HT-29 (cell line): ENCODE measurements around the gene ZNF423. TPM values are rescaled to one million over a fixed set of nuclear protein-coding genes. Genes with fewer than 3 reads are reported as not detected.

Source experiments
- DNase-seq: peaks from one replicate; pipeline ENCODE4 v3.0.0-alpha.2; 2015; ENCODE audit warnings: low spot score
- total RNA-seq: library from RNA; depleted of rRNA; stranded (reverse); fragments of >200 nt; shearing (Covaris generic); gene quantifications from 2 replicates; pipeline ENCODE4 v1.2.3, GENCODE V29; 2014

Gene ZNF423
- total RNA-seq, 1 experiment from 2014 or later = not detected

DNA sequence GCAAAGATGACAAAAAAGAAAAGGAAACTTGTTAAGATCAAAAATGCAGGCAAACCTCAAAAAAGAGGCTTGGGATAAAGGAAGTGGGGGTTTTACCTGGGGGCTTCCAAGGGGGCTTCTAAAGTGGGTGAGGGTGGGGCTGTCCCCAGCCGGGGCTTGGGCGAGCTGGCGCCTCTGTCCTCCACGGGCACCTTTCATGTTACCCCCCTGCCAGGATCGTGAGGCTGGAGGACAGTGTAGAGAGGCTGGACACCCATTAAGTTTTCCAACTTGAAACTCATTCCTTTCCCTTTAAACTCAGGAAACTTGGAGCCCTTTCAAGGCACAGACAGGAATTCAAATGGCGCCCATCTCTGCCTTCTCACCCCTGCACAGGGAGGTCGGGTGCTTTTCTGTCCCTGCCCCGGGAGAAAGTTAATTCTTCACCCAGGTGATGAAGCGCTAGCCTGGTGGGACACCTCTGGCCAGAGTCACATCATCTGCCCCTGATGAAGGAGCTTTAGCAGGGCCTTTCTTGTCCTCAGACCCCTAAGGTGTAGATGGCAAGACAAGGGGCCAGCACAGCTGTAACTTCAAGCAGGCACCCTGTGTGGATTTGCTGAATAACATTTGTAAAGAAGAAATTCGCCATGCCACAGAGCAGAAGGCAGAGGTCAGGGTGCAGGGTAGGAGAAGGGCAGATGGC is 395.0 kb downstream of the ZNF423 start:
- DNase-seq = no peak

DNA sequence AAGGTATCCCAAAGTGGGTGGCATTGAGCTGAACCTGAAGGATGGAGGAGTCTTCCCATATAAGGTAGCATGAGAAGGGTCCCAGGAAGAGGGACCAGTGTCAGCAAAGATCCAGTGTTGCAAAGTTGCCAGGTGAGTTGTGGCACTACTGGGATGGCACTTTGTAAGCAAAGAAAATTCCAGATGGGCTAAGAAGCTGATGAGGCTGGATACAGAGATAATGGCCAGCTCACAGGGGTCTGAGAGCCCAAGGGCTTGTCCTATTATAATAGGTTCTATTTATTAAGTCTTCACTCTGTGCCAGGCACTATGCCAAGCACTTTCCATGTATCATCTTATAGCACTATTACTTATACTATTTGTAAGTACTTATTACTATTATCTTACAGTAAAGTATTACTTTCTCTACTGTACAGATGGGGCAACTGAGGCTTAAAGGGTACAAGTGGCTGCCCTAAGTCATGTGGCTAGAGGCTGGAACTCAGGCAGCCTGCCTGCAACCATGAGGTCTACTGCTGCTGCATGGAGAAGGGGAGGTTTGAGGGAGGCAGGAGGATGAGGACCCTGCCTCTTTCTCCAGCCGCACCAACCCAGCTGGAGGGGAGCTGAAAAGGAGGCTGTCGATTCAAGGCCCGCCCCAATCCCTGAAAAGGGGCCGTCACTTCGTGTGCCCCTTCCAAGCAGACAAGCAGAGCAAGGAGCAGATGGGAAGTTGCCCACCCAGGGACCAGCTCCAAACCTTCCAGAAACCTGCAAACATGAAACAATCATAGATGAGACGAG is 395.8 kb downstream of the ZNF423 start:
- no peak for DNase-seq

DNA sequence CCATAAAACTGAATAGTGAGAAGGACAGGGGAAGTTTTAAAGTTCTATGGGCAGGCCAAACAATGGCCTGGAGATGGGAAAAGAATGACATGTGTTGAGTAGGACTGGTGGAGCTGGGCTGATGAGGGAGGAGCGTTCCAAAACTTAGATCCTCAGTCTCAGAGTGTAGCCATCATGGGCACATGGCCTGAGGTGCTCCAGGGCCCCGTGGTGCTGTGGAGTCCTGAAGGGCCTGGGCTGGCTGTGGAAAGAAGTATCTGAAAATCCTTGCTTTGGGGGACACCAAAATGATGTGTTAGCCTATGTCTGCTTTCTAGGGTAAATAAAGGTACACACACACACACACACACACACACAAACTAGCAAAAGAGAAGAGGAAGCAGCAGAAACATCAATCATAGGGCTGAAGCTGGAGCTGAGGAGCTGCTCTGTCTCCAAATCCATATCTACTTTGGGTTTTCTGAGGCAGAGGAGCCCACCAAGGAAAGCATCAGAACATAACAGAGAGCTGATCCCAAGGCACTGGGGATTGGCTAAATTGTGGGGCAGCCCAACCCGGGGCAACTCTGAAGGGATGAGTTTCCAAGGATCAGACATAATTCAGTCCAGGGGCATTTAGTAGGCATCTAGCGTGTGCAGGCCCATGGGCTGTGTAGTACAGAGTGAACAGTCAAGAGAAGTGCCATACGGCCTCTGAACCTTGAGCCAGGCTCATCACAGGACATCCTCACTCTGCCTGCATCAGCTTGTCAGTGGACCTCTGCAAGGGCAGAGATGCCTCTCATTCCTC is 397.1 kb downstream of the ZNF423 start:
- DNase-seq = no peak

DNA sequence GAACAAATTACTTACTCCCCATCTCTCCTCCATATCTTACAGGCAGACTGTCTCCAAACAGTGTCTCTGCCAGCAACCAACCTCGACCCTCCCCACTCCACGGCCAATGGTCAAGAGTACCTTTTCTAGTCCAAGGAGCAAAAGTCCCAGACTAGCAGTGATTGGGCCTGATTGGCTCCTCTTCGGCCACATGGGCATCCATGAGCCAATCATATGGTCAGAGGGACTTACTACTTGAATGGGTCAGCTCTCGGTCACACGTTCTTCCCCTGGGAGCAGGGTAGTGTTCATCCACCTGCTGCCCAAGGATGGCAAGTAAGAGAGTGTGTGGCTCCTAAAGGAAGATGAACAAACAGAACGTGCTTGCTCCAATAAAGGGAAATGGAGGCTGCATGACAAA is 397.7 kb downstream of the ZNF423 start:
- DNase-seq = no peak

DNA sequence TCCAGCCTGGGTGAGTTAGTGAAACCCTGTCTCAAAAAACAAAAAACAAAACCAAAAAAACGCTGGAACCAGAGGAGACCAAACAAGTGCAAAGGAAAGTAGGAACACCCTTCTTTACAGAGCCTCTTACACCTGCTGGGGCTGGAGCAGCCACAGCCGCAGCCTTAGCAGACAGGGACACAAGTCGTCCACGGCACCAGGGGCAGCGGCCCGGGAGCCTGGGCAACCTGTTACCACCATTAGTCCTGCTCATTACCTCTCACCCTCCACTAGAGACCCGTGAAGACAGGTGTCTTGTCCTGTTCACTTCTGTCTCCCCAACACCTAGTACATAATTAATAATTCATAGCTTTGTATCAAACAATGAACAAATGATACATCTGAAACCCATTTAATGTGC is 398.7 kb downstream of the ZNF423 start:
- no peak for DNase-seq

DNA sequence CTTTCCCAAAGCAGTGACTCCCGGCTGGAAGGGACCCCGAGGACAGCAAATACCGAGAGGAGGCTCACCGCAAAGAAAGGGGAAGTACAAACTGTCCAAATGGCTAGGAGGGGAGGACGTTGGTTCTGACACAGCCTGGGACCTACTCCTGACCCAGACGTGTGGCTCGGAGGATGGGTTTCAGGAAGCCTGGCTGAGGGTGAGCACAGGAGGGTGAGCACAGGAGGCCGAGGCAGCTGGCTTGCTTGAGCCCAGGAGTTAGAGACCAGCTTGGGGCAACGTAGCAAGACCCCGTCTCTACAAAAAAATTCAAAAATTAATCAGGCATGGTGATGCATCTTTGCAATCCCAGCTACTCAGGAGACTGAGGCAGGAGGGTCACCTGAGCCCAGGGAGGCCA is 399.1 kb downstream of the ZNF423 start:
- no peak for DNase-seq

DNA sequence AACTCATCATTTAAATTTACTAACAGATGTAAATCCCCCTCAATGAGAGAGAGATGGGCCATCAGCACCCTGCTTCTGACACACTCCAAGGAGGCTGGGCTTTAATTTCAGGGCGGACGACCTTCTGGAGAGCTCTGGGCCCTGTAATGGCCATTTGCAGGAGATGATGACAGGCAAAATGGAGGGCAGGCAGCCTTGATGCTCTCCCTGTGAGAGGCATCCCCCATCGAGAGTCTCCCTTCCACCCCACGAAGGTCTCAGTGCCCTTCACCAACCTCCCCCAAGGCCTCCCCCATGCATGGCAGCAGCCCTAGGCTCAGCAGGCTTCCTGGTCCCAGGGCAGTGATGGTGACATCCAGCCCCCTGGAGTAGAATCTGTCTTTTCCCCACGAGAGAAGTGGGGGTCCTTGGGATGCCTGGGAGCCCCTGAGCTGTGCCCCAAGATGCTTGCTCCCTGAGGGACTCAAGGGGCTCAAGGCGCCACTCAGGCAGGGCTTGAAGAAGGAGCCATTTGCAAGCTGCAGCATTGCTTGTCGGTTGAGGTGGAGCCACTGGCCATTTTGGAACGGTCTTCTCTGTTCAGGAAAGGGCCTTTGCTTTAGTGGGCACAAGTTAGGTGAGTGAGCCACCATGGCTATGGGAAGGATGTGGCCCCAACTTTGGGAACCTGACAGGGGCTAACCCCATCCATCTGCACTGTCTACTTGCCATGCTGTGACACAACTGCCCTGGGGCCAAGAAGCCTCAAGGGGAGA is 399.7 kb downstream of the ZNF423 start:
- no peak for DNase-seq

DNA sequence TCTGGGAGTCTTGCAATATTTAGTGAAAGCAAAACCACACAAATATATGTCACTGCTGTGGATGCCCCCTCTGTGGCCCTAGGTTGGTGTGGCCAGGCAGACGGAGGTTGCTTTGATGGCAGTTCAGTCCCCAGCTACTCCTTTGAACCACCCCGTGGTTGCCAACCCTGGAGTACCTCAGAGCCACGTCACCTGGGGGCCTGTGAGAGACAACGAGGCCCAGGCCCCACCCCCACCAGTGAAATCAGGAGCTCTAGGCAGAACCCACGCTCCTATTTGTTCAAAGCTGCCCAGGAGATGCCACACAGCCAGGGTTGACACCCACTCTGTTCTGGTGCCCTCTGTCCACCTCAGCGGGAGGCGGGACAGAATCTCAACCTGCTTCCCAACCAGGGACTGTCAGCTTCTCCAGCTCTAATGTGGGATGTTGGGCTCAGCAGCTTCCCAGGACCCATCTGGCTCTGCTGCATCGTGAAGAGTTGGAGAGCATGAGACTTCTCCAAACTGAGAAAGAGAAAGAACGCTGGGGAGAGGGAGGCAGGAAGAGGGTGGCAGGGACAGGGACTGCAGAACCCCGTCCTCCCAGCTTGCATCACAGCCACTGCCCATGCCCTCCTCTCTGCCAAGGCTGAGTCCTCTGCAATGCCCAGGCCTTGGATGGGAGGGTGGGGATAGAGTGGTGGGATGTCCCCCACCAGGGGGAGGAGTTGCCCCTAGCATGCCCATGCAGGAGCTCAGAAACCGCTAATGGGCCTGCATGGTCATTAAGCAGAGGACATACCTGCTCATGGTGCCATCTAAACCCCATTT is 400.5 kb downstream of the ZNF423 start:
- DNase-seq = no peak

DNA sequence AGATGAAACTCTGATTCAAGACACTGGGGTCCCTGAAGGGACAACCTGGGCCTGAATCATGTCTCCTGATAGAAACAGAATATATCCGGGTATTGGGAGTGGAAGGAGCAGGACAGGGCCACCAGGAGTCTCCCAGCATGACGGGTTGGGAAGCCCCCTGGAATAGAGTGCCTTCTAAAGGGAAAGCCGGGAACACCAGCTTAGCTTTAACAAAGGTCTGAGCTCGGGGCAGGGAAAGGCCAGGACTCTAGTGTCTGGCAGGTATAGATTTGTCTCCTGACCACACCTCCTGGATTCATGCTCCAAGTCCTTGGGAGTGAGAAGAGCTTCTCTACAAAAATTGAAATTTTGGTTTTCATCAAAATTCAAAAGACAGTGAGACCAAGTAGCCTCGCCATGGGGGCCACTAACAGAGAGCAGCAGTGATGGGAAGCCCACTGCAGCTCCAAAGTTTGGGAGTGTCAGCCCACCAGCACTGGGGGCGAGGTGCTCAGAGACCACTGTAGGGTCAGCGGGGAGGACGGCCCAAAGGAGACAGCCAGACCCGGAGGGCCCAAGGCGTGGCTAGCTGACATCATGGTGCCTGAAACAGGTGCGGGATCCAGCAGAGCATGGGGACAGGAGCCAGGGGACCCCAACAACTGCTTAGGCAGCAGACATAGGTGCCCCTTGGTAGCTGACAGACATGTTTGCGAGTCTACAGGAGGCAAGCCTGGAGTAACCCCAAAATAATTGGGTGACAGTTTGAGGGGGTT is 401.3 kb downstream of the ZNF423 start:
- DNase-seq = no peak

DNA sequence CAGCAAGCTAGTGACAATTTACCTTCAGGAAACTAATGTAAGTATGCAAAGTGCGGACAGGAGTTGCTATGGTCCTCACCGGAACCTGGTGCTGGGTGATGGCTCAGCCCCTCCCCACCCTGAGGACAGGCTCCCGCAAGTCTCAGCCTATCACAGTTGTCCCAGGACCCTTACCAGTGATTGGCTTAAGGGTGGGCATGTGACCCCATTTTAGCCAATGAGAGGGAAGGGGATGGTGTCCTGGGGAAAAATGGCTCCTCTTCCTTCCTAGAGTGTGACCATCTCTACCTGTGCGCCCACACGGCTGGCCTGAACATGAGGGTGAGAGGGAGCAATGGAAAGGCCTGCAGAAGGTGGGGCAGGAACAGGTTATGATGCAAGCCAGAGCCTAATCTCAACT is 401.9 kb downstream of the ZNF423 start:
- DNase-seq = no peak

DNA sequence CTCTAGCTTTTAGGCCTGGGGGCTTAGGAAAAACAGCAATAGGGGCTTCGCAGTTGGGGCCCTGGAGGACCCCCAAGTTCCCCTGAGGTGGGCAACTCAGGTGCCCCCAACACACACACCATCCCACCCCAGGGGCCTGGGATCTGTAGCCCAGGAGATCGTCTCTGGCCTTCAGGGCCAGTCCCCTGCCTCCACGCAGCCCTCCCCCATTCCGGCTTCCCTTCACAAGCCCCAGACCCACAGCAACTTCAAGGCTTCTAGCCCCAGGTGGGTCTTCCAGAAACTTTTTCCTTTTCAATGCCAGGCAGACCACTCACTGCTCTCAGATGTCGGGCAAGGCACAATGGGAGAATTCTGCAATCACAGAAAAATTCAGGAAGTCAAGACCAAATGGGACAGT is 402.9 kb downstream of the ZNF423 start:
- no peak for DNase-seq

DNA sequence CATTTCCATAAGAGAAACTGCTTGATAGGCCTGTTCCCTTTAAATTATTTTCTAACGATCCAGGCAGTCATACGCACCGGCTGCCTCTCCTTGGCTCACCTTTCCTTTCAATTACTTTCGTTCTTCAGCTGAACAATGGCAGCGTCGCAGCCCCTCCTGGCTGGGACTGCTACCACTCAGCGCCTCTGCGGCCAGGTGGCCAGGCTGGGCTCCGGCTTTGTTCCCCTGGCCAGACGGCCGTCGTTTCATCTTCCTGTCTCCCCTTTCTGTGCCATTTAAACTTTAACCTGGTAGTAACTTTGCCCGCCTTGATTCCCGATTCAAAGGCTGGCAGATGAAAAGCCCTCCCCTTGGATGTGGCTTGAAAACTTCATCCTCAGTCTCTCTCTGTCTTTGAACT is 403.3 kb downstream of the ZNF423 start:
- DNase-seq = no peak

DNA sequence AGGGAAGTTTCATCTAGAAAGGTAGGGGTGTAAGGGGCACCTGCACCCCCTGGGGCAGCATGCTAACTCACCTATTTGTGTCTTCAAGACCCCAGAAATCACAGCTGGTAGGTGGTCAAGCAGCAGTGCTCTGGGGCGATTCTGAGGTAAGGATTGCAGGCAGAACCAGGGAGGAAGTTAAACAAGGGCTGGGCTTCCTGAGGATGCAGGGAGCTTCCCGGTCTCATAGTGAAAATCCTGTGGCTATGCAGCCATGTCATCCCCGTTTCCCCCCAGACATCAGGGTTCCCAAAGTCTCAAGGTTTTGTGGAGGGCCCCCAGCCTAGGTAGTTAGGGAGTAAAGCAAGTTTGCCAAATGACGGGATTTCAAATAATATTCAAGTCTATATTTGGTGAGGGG is 403.8 kb downstream of the ZNF423 start:
- no peak for DNase-seq

DNA sequence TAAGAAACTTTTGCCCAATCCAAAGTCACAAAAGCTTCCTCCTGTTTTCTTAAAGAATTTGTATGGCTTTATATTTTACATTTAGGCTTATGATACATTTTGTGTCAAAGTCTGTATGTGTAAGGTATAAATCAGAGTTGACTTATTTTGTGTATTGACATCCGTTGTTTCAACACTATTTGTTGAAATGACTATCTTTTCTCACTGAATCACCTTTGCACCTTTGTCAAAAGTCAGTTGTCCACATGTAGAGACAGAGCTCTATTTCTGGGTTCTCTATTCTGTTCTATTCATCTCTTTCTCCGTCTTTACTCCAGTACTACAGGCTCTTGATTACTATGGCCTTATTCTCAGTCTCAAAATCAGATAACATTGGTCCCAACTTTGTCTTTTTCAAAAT is 409.1 kb downstream of the ZNF423 start:
- DNase-seq = no peak

DNA sequence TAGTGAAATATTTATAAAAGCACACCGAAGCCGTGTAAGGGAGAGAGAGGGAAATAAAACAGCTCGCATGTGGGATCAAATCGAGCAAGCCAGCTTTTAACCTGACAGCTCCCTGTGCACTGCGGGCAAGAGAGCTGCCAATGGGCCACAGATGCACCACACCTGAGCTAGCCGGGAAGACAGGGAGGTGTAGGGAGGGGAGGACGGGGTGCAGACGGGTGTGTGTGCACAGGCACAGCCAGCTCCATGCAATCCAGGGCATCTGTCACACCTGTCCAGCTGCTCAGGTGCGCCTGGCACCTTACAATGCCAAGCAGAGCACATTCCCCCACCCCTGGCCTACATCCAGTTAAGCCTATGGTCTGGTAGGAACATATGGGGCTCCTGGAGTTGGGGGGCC is 412.3 kb downstream of the ZNF423 start:
- DNase-seq = no peak

DNA sequence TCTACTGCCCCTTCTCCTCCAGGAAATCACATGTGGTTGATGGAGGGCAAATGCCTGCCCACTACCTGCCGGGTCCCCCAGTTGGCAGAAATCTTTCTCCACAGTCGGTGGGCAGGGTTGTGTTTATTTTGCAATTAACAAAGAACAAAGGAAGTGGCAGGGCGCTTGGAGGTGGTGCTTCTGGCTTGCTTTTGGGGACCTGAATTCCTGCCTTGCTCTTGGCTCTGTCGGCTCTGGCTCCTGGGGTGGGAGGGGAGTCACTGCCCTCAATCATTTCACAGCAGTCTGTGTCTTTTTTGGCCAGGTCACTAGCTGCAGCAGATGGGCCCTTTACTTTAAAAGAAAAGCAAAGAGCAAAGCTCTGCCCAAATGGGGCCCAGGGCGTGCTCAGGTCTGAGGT is 413.1 kb downstream of the ZNF423 start:
- no peak for DNase-seq

DNA sequence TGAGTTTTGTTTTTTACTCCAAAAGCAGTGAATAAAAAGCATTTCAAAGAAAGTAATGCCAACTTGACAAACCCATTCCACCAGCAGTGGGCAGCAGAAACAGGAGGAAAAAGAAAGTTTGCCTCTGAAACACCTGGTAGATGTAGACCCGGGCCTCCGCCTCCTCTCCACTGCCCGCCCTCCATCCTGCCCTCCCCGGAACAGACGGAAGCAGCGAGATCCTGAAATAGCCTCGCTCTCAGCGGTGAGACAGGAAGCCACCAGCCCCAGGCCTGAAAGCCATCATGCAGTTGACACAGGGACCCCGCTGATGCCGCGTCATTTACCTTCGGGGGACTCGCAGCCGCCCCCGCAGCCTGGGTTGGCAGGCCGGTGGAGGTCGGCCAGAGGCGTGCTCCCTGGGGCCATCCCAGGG is 414.5 kb downstream of the ZNF423 start:
- DNase-seq = no peak

DNA sequence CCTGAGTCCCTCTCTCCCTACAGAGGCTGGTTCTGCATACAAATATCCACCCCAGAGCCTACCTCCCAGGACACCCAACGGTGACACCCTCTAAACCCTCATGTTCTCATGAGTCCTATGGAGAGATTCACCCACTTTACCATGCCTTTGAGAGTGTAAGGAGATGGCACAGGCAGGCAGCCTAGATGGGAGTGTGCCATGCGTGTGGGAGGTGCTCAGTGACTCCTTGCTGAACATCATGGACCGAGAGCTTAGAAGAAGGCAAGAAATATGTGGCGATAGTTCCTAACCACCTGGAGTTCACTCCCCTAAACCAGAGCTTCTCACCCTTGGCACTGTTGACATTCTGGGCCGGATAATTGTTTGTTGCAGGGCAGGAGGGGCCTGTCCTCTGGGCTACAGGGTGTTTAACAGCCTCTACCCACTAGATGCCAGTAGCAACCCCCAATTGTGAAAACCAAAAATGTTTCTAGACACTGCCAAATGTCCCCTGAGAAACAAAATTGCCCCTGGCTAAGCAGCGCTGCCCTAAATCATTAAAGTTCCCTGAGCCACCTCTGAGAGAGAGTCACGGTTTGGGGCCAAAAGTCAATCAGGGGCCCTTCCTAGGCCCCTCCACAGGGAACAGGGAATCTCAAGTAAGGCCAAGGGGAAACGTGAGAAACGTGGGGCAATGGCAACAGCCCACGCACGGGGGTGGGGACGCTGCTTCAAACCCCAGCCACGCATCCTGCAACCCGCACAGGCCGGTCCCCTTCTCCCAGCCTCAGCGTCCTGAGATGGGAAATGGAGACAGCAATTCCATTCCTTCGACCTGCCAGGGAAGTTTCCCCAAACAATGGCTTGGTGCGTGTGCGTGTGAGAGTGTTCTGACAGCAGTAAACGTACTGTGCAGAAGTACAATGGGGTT is 415.5 kb downstream of the ZNF423 start:
- DNase-seq = no peak

DNA sequence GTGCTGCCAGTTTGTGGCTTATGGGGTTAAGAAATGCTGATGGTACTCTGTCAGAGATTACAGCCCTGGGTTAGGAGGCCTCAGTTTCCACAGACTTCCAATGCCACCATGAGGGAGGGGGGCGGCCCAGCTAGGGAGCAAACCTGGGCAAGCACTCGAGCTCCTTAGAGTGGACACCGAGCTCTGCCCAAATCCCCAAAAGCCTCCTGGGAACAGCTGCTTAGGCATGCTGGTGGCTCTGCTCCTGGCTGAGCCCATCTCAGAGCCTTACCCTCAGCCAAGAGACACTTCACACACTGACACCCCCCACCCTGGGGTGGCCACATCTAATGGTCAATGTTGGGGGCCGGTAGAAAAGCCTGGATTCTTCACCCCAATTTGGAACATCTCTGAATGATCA is 416.2 kb downstream of the ZNF423 start:
- no peak for DNase-seq
